IMR-90 (cell line): ENCODE results near the gene KLF9. TPM values are rescaled to one million over a fixed set of nuclear protein-coding genes. Genes with fewer than 3 reads are reported as not detected.

ENCODE experiments used
- ATAC-seq: fragments of 200-7000 bp; cut with Tn5 transposase; 2 replicates; pipeline ENCODE4 v1.9.1; 2020; ENCODE audit warnings: low read depth, mild to moderate bottlenecking, moderate library complexity
- BruUV-seq: library from RNA; stranded (reverse); fragments of 400-500 nt; replicated peaks from 2 replicates; lab custom pipeline; 2021; lab: Mats Ljungman, UMichigan
- CTCF ChIA-PET: fragments of 300-600 bp; formaldehyde crosslinking; extraction: SDS; loops from one replicate; lab custom pipeline; 2021; ENCODE audit warnings: antibody characterized with exemption; lab: Yijun Ruan, JAX
- POLR2A ChIA-PET: fragments of 300-600 bp; sonication (Branson Sonifier 250); formaldehyde crosslinking; loops from one replicate; lab custom pipeline; 2022; ENCODE audit warnings: antibody characterized with exemption; ENCODE audit not compliant: unreplicated experiment; lab: Charles Lee
- DNase-seq: peaks from one replicate; pipeline ENCODE4 v3.0.0; 2013
- H2AFZ ChIP-seq: replicated peaks from 2 replicates; pipeline ENCODE3; 2013; ENCODE audit warnings: low read length, mild to moderate bottlenecking; ENCODE audit not compliant: poor library complexity
- H2AK5ac ChIP-seq: 2 replicates; pipeline ENCODE4 v1.6.1; 2013; ENCODE audit warnings: low read depth, low read length, inconsistent platforms
- H2AK9ac ChIP-seq: replicated peaks from 2 replicates; pipeline ENCODE3; 2013; ENCODE audit warnings: mild to moderate bottlenecking, low read depth, low read length, moderate library complexity; ENCODE audit not compliant: poor library complexity
- H2BK120ac ChIP-seq: 2 replicates; pipeline ENCODE4 v1.6.1; 2013; ENCODE audit warnings: low read depth, low read length, inconsistent platforms
- H2BK15ac ChIP-seq: 3 replicates; pipeline ENCODE4 v1.6.1; 2013; ENCODE audit warnings: low read depth, low read length, inconsistent platforms
- H2BK20ac ChIP-seq: 2 replicates; pipeline ENCODE4 v1.6.1; 2013; ENCODE audit warnings: low read depth, mild to moderate bottlenecking, inconsistent platforms, low read length, moderate library complexity
- H2BK5ac ChIP-seq: 2 replicates; pipeline ENCODE4 v1.6.1; 2013; ENCODE audit warnings: mild to moderate bottlenecking, low read depth, low read length, inconsistent platforms; ENCODE audit not compliant: poor library complexity, severe bottlenecking
- H3K14ac ChIP-seq: replicated peaks from 2 replicates; pipeline ENCODE4 v1.6.1; 2013; ENCODE audit warnings: low read depth, low read length, inconsistent platforms
- H3K18ac ChIP-seq: 2 replicates; pipeline ENCODE4 v1.6.1; 2013; ENCODE audit warnings: low read depth, low read length, control low read depth
- H3K23ac ChIP-seq: 2 replicates; pipeline ENCODE4 v1.6.1; 2013; ENCODE audit warnings: low read depth, low read length, inconsistent platforms
- H3K27ac ChIP-seq: 2 replicates; pipeline ENCODE4 v1.5.1; 2013; ENCODE audit warnings: mild to moderate bottlenecking, control low read depth, low read length; ENCODE audit not compliant: insufficient read depth
- H3K27me3 ChIP-seq: 2 replicates; pipeline ENCODE4 v1.6.1; 2013; ENCODE audit warnings: low read length; ENCODE audit not compliant: control insufficient read depth, insufficient read depth
- H3K36me3 ChIP-seq: 2 replicates; pipeline ENCODE4 v1.6.1; 2013; ENCODE audit warnings: low read length, mixed read lengths; ENCODE audit not compliant: control insufficient read depth, insufficient read depth
- H3K4ac ChIP-seq: 2 replicates; pipeline ENCODE4 v1.6.1; 2013; ENCODE audit warnings: low read depth, low read length, inconsistent platforms
- H3K4me1 ChIP-seq: 2 replicates; pipeline ENCODE4 v1.6.1; 2013; ENCODE audit warnings: low read length, mixed read lengths; ENCODE audit not compliant: control insufficient read depth, insufficient read depth
- H3K4me2 ChIP-seq: 2 replicates; pipeline ENCODE4 v1.6.1; 2013; ENCODE audit warnings: low read depth, mild to moderate bottlenecking, control low read depth, low read length, moderate library complexity
- H3K4me3 ChIP-seq: 2 replicates; pipeline ENCODE4 v1.5.1; 2013; ENCODE audit warnings: low read depth, mild to moderate bottlenecking, control low read depth, low read length, moderate library complexity; ENCODE audit not compliant: insufficient read depth
- H3K56ac ChIP-seq: 2 replicates; pipeline ENCODE4 v1.6.1; 2013; ENCODE audit warnings: low read length, inconsistent platforms; ENCODE audit not compliant: insufficient read depth; ENCODE audit errors: extremely low read depth
- H3K79me1 ChIP-seq, 2 experiments: 2 replicates each; pipeline ENCODE4 v1.6.1; 2013; ENCODE audit warnings: low read length in 2 of 2, inconsistent platforms in 1 of 2, low read depth in 1 of 2
- H3K9ac ChIP-seq: 2 replicates; pipeline ENCODE4 v1.6.1; 2013; ENCODE audit warnings: low read depth, low read length, control low read depth
- H3K9me1 ChIP-seq: 2 replicates; pipeline ENCODE4 v1.6.1; 2013; ENCODE audit warnings: low read length, inconsistent platforms; ENCODE audit not compliant: insufficient read depth
- H3K9me3 ChIP-seq: 2 replicates; pipeline ENCODE4 v1.6.1; 2013; ENCODE audit warnings: low read length; ENCODE audit not compliant: control insufficient read depth, insufficient read depth
- H4K20me1 ChIP-seq: 2 replicates; pipeline ENCODE4 v1.6.1; 2013; ENCODE audit warnings: low read length, inconsistent platforms; ENCODE audit not compliant: insufficient read depth
- H4K5ac ChIP-seq: 2 replicates; pipeline ENCODE4 v1.6.1; 2013; ENCODE audit warnings: mild to moderate bottlenecking, low read depth, low read length, control low read depth
- H4K8ac ChIP-seq, 2 experiments: 2 replicates each; pipeline ENCODE4 v1.6.1; 2013; ENCODE audit warnings: low read depth in 2 of 2, low read length in 2 of 2, control low read depth in 1 of 2, inconsistent platforms in 1 of 2
- H4K91ac ChIP-seq: 2 replicates; pipeline ENCODE4 v1.6.1; 2013; ENCODE audit warnings: low read depth, low read length, inconsistent platforms; ENCODE audit not compliant: insufficient read depth
- BHLHE40 ChIP-seq: fragments of 150-350 bp; IDR thresholded peaks from 2 replicates; pipeline ENCODE4 v1.6.1; 2016; ENCODE audit warnings: mild to moderate bottlenecking, low read depth, low read length
- CEBPB ChIP-seq: IDR thresholded peaks from 2 replicates; pipeline ENCODE4 v1.6.1; 2012; ENCODE audit warnings: low read depth, low read length, improper control_type of control experiment
- CTCF ChIP-seq: conservative IDR thresholded peaks from 2 replicates; pipeline ENCODE4 v1.5.1; 2012; ENCODE audit warnings: mild to moderate bottlenecking, low read depth, low read length, improper control_type of control experiment
- FOS ChIP-seq: fragments of 150-350 bp; IDR thresholded peaks from 2 replicates; pipeline ENCODE4 v1.6.1; 2016; ENCODE audit warnings: low read depth, low read length
- MAFK ChIP-seq: IDR thresholded peaks from 2 replicates; pipeline ENCODE4 v1.6.1; 2012; ENCODE audit warnings: low read depth, low read length, improper control_type of control experiment
- MAZ ChIP-seq: IDR thresholded peaks from 2 replicates; pipeline ENCODE4 v1.6.1; 2012; ENCODE audit warnings: low read depth, mild to moderate bottlenecking, low read length, improper control_type of control experiment, moderate library complexity, borderline replicate concordance
- NFE2L2 ChIP-seq: fragments of 150-350 bp; IDR thresholded peaks from 2 replicates; pipeline ENCODE4 v1.6.1; 2016; ENCODE audit warnings: low read depth, mild to moderate bottlenecking, low read length
- POLR2A ChIP-seq: IDR thresholded peaks from 2 replicates; pipeline ENCODE4 v1.6.1; 2012; ENCODE audit warnings: mild to moderate bottlenecking, low read depth, low read length
- RFX5 ChIP-seq: IDR thresholded peaks from 2 replicates; pipeline ENCODE4 v1.8.0; 2012; ENCODE audit warnings: low read depth, mild to moderate bottlenecking, low read length, moderate library complexity
- SMC3 ChIP-seq: fragments of 150-350 bp; IDR thresholded peaks from 2 replicates; pipeline ENCODE4 v1.6.1; 2016; ENCODE audit warnings: low read depth, mild to moderate bottlenecking, antibody characterized with exemption, low read length, moderate library complexity
- WGBS, 2 experiments: methylation state at CpG; one replicate each; pipeline versions ENCODE4 v1.1.5 to v1.1.7; 2013; ENCODE audit warnings: missing lambda C conversion rate in 2 of 2; ENCODE audit not compliant: insufficient read length in 1 of 2; ENCODE audit errors: extremely low coverage in 2 of 2; 5-methylcytosine and 5-hydroxymethylcytosine counted together
- dilution Hi-C: fragments of 300-500 bp; cut with HindIII; formaldehyde crosslinking; loops from one replicate; pipeline ENCODE4 v1.14.3; 2018; ENCODE audit warnings: low sequenced_read_pairs; ENCODE audit not compliant: unreplicated experiment
- in situ Hi-C: fragments of 300-500 bp; cut with MboI; formaldehyde crosslinking; loops from 3 replicates; pipeline ENCODE4 v1.14.3; 2019; ENCODE audit warnings: low sequenced_read_pairs, inconsistent platforms, mixed read lengths
- intact Hi-C: fragments of 100-400 bp; cut with micrococcal nuclease; formaldehyde crosslinking; loops from 2 replicates; pipeline ENCODE4 v1.10.0; 2022
- polyA plus RNA-seq, 3 experiments: library from polyadenylated mRNA; depleted of rRNA; stranded (reverse); fragments of >200 nt; gene quantifications; 2 replicates each; pipeline ENCODE4 v1.2.3, GENCODE V29; 2012; ENCODE audit warnings: low replicate concordance in 1 of 3
- total RNA-seq: library from RNA; depleted of rRNA; stranded (reverse); fragments of >200 nt; gene quantifications from 2 replicates; pipeline ENCODE4 v1.2.3, GENCODE V29; 2012
- TF ChIP-seq, protein P1 (sequence below): fragments of 150-350 bp; IDR thresholded peaks from 2 replicates; pipeline ENCODE4 v1.6.1; 2016; ENCODE audit warnings: low read depth, mild to moderate bottlenecking, low read length, moderate library complexity, borderline replicate concordance

The KLF9 gene
- total and polyA plus RNA-seq, 2 of the 4 experiments (the other 2 are of a cell fraction) = 4.1 to 7.5 TPM

DNA sequence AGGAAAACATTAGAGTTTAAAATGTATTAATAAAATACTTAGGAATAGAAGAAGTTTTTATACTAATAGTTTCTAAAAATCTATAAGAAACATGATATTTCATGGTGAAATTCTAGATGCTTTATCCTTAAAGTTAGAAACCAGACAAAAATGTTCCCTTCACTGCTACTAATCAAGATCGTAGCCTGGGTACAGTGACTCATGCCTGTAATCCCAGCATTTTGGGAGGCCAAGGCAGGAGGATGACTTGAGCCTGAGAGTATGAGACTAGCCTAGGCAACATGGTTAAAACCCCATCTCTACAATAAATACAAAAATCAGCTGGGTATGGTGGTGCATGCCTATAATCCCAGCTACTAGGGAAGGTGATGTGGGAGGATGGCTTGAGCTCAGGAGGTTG lies 30.4 kb upstream of the KLF9 start:
- no peak overlapping the region for H2BK5ac ChIP-seq
- intact Hi-C loops (no loop called here), dilution Hi-C loops (no loop called here), in situ Hi-C loops (loop anchor here (25.0 kb wide), 1 partner anchor 1292 kb away; no protein-coding TSS in a partner anchor)
- no peak overlapping the region for H4K5ac ChIP-seq
- no peak overlapping the region for H2BK20ac ChIP-seq
- no peak overlapping the region for H2AK5ac ChIP-seq
- no peak overlapping the region for H3K14ac ChIP-seq
- no peak overlapping the region for H3K27ac ChIP-seq
- BruUV-seq = no TSS peak
- ATAC-seq = peak; percentile 40; the same call in 1 of the 2 replicates
- no peak overlapping the region for H3K4ac ChIP-seq
- peaks cover 6% of the 10 kb centered on the region for H3K4me1 ChIP-seq
- H2AFZ ChIP-seq = no peak overlapping the region
- no peaks in the 10 kb centered on the region for H3K36me3 ChIP-seq
- H2BK120ac ChIP-seq = no peak overlapping the region
- H3K18ac ChIP-seq = no peak overlapping the region
- H3K4me3 ChIP-seq = no peak overlapping the region
- TF ChIP-seq MAZ (no peak), MAFK (no peak), POLR2A (no peak), SMC3 (no peak), CEBPB (no peak), RFX5 (no peak), BHLHE40 (no peak), NFE2L2 (no peak), CTCF (no peak), FOS (no peak)
- TF ChIP-seq, protein P1, sequence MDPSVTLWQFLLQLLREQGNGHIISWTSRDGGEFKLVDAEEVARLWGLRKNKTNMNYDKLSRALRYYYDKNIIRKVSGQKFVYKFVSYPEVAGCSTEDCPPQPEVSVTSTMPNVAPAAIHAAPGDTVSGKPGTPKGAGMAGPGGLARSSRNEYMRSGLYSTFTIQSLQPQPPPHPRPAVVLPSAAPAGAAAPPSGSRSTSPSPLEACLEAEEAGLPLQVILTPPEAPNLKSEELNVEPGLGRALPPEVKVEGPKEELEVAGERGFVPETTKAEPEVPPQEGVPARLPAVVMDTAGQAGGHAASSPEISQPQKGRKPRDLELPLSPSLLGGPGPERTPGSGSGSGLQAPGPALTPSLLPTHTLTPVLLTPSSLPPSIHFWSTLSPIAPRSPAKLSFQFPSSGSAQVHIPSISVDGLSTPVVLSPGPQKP = no peak
- no peak overlapping the region for H4K8ac ChIP-seq
- H4K91ac ChIP-seq = no peak overlapping the region
- CTCF ChIA-PET = no interaction called here
- no peak overlapping the region for H3K23ac ChIP-seq
- no peak overlapping the region for H3K4me2 ChIP-seq
- no peak overlapping the region for H3K56ac ChIP-seq
- H2AK9ac ChIP-seq = no peak overlapping the region
- H3K79me1 ChIP-seq = no peaks in the 10 kb centered on the region
- no peak overlapping the region for H3K9ac ChIP-seq
- no peaks in the 10 kb centered on the region for H4K20me1 ChIP-seq
- H3K27me3 ChIP-seq = peaks cover 2% of the 10 kb centered on the region; the same call in 1 of the 2 replicates
- no CpG with 5 or more reads among the region's 1 CpG for WGBS, 2 experiments
- DNase-seq = peak; percentile 22
- POLR2A ChIA-PET = no interaction called here
- H3K9me3 ChIP-seq = no peaks in the 10 kb centered on the region
- no peaks in the 10 kb centered on the region for H3K9me1 ChIP-seq
- no peak overlapping the region for H2BK15ac ChIP-seq
